GM18505 (cell line): ENCODE results near the gene KCNH4.

Experiments
- ATAC-seq: cut with Tn5 transposase; IDR thresholded peaks from one replicate; pipeline ENCODE4 v1.9.1; 2021; ENCODE audit not compliant: unreplicated experiment
- POLR2A ChIP-seq: IDR thresholded peaks from 4 replicates; pipeline ENCODE4 v1.6.1; 2011; ENCODE audit warnings: borderline replicate concordance; ENCODE audit not compliant: insufficient read depth, insufficient read length; ENCODE audit errors: extremely low read depth

The KCNH4 gene

DNA sequence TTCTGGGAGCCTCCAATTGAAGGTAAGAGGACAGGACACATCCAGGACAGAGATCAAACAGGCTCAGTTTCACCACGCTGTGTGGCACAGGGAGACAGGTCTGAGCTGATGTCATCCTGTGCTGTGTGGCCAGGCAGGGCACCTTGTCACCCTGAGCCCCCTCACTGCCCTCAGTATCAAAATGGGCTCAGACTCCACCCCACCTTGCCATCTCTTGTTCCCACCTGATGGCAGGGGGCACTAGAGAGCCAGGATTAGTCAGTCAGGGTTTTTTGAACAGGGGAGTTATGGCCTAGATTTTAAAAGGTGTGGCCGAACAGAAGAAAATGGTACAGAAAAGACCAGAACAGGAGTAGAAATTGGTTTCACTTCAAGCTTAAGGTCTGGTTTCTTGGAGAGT is 62.4 kb downstream of the KCNH4 start:
- TF ChIP-seq POLR2A = no peak
- no peak for ATAC-seq

DNA sequence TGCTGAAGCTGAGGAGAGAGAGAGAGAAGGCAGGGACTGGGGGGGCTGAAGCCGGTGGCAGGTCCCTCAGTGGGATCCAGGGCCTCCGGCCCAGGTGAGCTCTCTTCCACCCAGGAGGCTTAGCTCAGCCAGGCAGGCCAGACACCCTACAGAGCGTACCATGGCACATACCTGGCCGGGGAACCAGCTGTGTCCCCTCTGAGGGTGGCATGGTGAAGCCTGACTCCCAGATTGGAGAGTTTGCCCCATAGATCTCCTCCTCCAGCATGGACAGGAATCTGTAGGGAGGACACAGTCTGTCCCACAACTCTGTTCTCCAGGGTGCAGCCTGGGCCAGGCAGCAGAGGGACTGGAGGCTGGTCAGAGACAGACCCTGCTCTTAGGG is 62.8 kb downstream of the KCNH4 start:
- no peak for TF ChIP-seq POLR2A
- ATAC-seq = no peak

DNA sequence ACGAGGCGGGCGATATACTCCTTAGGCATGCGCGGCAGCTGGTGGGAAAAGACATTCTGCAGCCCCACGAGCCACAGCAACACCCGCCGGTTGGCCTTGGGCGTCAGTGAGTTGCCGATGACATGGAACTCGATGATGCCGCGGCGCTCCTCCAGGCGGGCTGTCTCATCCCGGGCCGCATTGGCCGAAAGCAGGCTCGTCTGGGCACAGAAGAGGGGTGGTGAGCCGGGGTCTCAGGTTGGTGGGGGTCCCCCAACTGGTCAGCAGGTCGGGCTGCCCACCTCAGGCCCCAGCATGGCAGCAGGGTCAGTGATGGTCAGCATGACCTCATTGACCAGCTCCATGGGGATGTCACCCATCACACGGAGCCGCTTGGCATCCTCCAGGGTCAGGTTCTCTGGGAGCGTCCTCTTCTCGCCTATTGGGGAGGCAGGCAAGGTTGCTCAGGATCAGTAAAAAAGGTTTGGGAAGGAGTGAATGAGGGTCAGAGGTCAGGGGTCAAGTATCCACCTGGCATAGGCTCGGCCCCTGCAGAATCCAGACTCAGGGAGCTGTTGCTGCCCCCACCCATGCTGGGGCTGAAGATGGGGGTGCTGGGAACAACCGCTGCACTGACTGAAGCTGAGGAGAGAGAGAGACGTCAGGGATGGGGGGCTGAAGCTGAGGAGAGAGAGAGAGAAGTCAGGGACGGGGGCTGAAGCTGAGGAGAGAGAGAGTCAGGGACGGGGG is 63.4 kb downstream of the KCNH4 start:
- ATAC-seq = no peak
- TF ChIP-seq POLR2A = no peak

DNA sequence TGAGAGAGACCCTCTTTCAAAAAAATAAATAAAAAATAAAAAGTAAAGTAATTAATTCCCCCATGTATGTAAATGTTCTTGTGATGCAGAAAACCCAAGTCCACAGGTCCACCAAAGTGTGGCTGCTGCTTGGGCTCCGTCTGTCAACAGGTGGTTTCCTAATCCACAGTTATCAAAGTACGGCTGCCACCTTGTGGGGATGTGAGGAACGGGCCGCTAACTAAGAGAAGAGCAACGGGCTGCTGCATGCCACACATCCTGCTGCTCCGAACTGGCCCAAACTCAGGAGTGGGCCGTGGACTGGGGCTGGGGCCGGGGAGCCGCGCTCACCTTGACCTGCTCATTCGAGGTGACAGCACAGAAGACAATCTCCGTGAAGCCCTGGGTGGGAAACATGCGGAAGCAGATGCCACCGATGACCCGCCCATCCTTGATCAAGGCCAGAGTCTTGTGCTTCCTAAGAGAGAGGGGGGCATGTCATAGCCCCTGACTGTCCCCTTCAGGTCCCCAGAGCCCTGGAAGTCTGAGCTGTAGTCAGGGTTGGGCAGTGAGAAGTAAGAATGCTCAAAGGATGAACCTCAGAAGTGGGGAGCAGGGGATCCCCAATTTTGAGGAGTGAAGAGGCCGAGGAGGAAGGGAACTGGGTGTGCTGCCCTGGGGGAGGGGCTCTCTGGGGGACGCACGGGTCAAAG is 64.1 kb downstream of the KCNH4 start:
- ATAC-seq = no peak
- TF ChIP-seq POLR2A = no peak

DNA sequence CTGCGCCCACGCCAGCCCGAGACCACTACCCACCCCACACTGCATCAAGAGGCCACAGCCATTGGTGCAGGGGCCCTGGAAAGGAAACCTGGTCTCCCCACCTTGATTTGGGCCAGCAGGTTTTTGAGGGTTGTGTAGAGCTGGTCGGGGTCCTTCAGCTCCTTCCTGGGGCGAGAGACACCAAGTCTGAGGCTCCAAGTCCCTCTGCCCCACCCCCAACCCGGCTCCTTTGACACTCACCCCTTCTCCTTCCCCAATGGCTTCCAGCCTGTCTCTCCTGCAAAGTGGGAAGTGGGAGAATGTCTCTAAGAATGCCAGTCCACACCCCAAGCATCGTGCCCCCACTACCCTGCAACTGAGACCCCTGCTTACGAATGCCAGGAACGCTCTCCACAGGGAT is 66.8 kb downstream of the KCNH4 start:
- no peak for ATAC-seq
- TF ChIP-seq POLR2A = no peak

DNA sequence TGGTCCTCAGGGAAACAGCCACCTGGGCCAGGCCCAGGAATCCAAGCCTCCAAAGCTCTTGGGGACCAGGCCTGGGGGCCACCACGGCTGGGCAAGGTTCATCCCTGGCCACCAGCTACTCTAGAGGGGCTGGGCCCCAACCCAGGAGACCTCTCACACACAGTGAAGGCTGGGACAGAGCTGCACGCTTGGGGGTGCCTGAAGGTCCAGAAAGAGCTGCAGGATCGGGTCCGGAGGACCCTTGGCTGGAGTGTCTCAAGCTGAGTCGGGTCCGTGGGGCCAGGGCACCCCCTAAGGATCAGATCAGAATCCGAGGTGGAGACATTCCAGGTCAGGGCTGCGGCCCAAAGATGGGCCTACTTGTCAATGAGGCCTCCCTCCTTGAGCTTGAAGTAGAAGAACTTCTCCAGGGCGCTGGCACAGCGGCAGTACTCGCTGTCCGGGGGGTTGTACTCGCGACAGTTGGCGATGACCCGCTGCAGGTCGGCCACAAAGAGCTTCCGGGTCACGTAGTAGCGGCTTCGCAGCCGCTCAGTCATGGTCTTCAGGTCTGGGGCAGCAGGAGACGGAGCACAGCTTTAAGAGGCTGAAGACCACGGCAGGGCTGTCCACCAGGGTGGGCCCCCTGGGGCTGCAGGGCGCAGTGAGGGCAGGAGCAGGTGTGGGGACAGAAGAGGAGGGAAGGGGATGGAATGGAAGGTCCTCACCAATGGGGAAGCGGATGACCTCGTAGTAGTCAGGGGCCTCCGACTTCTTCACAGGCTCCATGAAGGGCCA is 67.5 kb downstream of the KCNH4 start:
- no peak for TF ChIP-seq POLR2A
- ATAC-seq = no peak

DNA sequence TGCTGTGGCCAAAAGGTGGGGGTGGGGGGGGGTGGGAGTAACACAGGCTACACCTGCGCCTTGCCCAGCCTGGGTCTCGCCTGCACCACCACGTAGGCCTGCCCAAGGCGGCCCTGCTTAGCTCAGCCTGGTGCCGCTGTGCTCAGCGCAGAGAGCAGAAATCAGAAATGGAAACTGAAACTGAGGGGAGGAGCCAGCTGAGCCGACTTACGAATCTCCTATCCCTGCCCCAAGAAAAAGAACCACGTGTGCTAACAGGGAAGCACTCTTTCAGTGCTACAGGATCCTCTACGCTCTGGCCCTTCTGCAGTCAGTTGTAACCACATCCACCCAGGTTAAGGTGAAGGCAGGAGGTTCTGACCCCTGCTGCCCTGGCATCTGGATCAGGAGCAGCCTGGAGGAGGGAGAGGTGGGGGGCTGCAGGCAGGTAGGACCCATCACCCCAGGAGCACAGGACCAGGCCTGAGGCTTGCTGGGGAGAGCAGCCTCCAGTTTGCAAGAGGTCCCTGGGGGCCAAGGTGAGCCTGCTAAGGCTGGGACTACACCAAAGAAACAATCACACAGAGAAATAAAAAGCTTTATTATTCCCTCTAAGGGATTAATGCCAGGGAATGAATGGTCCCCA is 68.3 kb downstream of the KCNH4 start, which contains the start of gene DHX58:
DHX58 (minus strand) TSS at position 163 of the 625 bp plus-strand sequence. CDS start 822 bp downstream, outside the sequence.
- peak; percentile 49 for ATAC-seq
- peak; percentile 74 for TF ChIP-seq POLR2A

DNA sequence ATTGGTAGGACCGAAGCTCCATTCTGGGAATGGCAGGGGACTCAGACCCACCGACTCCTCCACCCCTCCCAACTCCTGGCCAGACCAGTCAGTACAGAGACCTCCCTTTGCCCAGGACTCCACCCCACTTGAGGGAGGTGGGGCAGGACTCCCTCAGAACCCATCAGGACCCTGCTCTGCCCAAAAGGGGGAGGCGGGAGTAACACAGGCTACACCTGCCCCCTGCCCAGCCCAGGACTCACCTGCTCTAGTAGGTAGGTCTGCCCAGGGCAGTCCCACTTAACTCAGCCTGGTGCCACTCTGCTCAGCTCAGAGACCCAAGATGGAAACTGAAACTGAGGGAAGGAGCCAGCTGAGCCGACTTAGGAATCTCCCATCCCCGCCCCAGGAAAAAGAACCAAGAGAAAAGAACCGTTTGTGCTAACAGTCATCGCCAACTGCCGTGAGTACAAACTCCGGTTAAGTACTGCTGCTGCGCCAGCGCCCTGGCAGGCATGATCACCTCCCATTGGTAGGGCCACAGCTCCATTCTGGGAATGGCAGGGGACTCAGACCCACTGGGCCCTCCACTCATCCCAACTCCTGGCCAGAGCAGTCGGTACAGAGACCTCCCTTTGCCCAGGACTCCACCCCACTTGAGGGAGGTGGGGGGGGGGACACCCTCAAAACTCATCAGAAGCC is 68.9 kb downstream of the KCNH4 start:
- ATAC-seq = no peak
- TF ChIP-seq POLR2A = no peak

DNA sequence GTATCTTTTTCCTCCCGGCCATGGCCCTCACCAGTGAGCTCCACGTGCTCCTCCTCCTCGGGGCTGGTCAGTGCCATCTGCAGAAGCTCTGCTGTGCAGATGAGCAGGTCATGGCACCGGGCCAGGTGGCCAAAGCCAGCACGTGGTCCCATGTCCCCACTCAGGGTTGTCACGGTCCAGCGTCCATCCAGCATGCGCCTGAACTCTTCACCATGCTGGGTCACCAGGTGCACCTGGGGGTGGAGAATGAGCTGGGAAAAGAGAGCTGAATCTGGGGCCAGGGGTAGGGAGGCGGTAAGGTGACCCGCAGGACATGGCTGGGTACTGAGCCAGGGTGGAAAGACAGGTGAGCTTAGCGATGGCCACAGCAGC is 69.7 kb downstream of the KCNH4 start:
- TF ChIP-seq POLR2A = no peak
- no peak for ATAC-seq

DNA sequence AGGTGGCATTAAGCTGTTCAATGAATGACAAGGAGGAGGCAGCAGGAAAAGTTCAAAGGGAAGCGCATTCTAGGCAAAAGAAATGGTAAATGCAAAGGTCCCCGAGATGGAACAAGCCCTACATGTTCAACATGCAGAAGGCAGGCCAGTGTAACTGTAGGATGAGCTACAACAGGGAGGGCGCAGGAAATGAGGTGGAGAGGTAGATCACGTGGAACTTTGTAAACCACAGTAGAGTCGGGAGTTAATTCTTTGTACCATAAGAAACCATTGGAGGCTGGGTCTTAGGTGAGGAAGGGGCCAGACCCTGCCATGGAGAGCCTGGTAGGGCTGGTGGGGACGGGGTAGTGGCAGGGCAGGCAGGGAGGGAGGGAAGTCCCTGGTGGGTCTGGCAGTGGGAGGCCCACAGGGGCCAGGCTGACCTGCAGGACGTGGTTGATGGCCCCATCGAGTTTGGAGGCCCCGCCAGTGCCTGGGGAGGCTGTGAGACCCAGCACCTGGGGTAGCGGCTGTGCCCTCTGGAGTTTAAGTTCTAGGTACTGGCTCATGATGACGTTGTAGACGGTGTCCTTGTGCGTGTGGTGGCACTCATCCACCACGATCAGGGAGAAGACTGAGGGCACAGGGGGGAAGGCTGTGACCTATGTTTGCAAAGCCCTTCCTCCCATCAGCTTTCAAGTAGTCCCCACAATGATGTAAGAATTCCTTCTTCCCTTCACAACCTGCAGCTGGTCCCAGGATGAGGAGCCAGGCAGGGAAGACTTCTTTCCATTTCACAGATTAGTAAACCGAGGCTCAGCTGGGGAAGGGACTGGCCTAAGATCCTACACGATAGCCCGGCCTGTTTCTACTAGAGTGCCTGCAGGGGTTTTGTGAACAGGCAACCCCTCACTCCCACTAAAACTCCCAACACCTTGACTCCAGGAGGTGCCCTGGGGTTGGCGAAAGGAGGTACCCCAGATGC is 70.4 kb downstream of the KCNH4 start:
- TF ChIP-seq POLR2A = no peak
- ATAC-seq = no peak

DNA sequence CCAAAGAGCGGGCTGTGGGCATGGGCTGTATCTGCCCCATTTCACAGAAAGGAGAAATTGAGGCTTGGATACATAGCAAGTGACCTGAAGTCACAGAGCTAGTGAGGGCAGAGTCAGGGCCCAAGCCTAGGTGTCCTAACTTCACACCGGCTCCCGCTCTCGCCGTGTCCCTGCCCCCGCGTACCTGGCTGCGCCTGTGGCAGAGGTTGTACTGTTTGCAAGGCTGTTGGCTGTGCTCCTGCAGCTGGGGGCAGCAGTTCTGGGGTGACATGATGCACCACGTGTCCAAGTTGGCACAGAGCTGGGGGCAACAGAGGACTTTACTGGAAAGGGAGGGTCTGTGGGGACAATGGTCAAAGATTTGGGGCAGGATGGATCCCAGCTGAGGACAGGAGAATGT is 71.9 kb downstream of the KCNH4 start:
- TF ChIP-seq POLR2A = no peak
- no peak for ATAC-seq
